ENCODE data around the gene CAMTA1. TPM values are rescaled to one million over a fixed set of nuclear protein-coding genes. Genes with fewer than 3 reads are reported as not detected.
"Not testable (repeated sequence)": the region's sequence is repeated elsewhere in the genome, so short reads cannot be mapped to it uniquely, and the experiment has no call there.

The CAMTA1 gene
- total RNA-seq, 4 donors from 2014 or later: 86.3 to 170 (median 132) TPM

DNA sequence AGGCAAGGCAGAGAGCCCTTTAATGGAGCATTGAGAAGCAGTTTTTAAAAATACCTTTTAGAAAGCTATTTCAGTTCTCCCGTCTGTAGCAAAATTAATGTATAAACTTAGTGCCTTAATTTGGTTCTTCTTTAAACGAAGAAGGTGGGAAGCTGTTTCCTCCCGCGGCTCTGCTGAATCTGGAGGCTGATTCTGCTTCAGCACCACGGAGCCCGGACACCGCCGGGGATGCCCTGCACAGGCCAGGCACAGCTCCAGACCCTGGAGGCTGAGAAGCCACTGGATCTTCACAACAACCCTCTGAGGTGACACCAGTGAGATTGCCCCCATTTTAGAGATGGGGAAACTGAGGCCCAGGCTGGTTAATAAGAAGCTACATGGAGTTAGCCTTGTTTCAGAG is 810.1 kb downstream of the CAMTA1 start:
- Histone ChIP-seq H3K4me1 (no peaks in the 10 kb centered on the region), H3K4me3 (no peak overlapping the region), H3K27ac (no peak overlapping the region), H3K27me3 (no peaks in the 10 kb centered on the region), H3K36me3 (no peaks in the 10 kb centered on the region), H3K9me3 (peaks cover 0 to 4% (median 0%) of the 10 kb centered on the region in 3 donors)
- WGBS, 2 donors (ENCODE audit: low coverage in 1 of 2): 41 to 72% methylated on average over 4 to 6 of the region's 8 CpGs
- no peak for ATAC-seq
- no peak for TF ChIP-seq POLR2A (IDR thresholded peaks at IDR 0.05)

DNA sequence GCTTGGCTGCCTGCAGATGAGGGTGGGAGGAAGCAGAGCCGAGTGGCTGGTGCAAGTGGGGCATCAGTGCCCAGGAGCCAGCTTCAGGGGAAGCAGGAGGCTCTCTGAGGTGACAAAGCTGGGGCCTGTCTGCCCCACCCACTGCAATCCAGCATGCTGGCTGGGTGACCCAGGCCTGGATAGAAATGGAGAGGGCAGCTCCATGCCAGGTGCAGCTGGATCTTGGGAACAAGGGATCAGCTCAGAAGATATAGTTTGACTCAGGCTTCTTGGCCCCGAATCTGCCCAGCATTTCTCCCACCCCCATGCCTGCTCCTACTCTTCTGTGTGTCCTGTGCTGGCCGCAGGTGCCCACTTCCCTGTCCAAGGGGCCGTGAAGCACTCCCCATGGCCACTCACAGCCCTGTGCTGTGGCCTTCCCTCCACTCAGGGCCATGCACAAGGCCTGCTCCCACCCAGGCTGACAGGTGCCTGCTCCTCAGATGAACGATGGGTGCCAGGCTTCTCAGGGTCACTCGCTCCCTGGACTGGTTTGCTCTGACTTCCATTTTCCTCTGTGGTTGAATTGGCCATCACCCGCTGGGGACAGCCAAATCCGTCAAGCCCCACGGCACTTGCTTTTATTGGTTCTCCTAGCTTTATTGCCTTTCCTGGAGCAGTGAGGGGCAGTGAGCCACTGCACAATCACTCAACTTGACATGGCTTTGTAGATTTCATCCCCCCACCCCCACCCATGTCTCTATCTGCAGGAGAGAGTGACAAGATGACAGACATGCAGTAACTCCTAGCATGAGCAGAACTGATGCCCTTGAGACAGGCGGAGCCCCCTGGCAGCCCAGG is 811.1 kb downstream of the CAMTA1 start:
- H3K9me3 ChIP-seq: peaks cover 0 to 4% (median 0%) of the 10 kb centered on the region in 3 donors
- no peaks in the 10 kb centered on the region for H3K36me3 ChIP-seq
- no peaks in the 10 kb centered on the region for H3K4me1 ChIP-seq
- TF ChIP-seq, protein P1, sequence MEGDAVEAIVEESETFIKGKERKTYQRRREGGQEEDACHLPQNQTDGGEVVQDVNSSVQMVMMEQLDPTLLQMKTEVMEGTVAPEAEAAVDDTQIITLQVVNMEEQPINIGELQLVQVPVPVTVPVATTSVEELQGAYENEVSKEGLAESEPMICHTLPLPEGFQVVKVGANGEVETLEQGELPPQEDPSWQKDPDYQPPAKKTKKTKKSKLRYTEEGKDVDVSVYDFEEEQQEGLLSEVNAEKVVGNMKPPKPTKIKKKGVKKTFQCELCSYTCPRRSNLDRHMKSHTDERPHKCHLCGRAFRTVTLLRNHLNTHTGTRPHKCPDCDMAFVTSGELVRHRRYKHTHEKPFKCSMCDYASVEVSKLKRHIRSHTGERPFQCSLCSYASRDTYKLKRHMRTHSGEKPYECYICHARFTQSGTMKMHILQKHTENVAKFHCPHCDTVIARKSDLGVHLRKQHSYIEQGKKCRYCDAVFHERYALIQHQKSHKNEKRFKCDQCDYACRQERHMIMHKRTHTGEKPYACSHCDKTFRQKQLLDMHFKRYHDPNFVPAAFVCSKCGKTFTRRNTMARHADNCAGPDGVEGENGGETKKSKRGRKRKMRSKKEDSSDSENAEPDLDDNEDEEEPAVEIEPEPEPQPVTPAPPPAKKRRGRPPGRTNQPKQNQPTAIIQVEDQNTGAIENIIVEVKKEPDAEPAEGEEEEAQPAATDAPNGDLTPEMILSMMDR (IDR thresholded peaks at IDR 0.05): no peak
- TF ChIP-seq POLR2A (IDR thresholded peaks at IDR 0.05) (no peak), POLR2AphosphoS5 (IDR thresholded peaks at IDR 0.05) (no peak), EP300 (IDR thresholded peaks at IDR 0.05) (no peak)
- H3K4me3 ChIP-seq: no peak overlapping the region
- ATAC-seq: no peak
- no peak overlapping the region for H3K27ac ChIP-seq
- WGBS, 2 donors (ENCODE audit: low coverage in 1 of 2): 54% methylated on average over 2 of the region's 10 CpGs; no CpG with 5 or more reads in 1 of the 2 donors
- no peaks in the 10 kb centered on the region for H3K27me3 ChIP-seq

DNA sequence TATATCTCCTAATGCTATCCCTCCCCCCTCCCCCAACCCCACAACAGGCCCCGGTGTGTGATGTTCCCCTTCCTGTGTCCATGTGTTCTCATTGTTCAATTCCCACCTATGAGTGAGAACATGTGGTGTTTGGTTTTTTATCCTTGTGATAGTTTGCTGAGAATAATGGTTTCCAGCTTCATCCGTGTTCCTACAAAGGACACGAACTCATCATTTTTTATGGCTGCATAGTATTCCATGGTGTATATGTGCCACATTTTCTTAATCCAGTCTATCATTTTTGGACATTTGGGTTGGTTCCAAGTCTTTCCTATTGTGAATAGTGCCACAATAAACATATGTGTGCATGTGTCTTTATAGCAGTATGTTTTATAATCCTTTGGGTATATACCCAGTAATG is 812.8 kb downstream of the CAMTA1 start:
- H3K27me3 ChIP-seq, ATAC-seq, H3K4me1 ChIP-seq, H3K4me3 ChIP-seq, H3K36me3 ChIP-seq, H3K27ac ChIP-seq, H3K9me3 ChIP-seq: not testable (repeated sequence)
- WGBS, 2 donors (ENCODE audit: low coverage in 1 of 2): 71 to 82% methylated on average over 2 of the region's 3 CpGs

DNA sequence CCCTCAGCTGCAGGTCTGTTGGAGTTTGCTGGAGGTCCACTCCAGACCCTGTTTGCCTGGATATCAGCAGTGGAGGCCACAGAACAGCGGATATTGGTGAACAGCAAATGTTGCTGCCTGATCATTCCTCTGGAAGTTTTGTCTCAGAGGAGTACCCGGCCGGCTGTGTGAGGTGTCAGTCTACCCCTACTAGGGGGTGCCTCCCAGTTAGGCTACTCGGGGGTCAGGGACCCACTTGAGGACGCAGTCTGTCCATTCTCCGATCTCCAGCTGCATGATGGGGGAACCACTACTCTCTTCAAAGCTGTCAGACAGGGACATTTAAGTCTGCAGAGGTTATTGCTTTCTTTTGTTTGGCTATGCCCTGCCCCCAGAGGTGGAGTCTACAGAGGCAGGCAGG is 819.7 kb downstream of the CAMTA1 start:
- H3K27ac ChIP-seq, H3K36me3 ChIP-seq: not testable (repeated sequence)
- WGBS, 2 donors (ENCODE audit: low coverage in 1 of 2): 86% methylated on average over 1 of the region's 6 CpGs; no CpG with 5 or more reads in 1 of the 2 donors

DNA sequence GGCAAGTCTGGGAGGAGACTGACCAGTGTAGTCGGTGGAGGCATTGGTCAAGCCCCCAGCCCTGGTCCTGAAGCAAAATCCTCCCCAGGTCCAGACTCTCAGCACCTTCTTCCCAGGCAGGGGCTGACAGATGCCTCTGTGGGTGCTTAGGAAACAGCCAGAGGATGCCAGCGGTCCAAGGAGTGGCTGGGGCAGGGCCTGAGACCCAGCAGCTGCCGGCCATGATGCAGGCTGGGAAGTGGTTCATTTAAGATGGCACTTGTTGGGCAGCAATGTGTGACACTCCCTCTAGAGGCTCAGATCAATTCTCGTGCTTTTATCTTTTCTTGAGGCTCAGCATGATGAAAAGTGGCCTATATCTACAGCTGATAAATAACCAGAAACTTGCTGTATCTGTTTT is 820.8 kb downstream of the CAMTA1 start:
- ATAC-seq: no peak
- H3K9me3 ChIP-seq: no peaks in the 10 kb centered on the region
- TF ChIP-seq EP300 (IDR thresholded peaks at IDR 0.05) (no peak), POLR2A (IDR thresholded peaks at IDR 0.05) (no peak), POLR2AphosphoS5 (IDR thresholded peaks at IDR 0.05) (no peak)
- TF ChIP-seq, protein P1 (IDR thresholded peaks at IDR 0.05): no peak
- H3K4me3 ChIP-seq: no peak overlapping the region
- 71 to 77% methylated on average over 1 to 3 of the region's 4 CpGs for WGBS, 2 donors (ENCODE audit: low coverage in 1 of 2)
- no peak overlapping the region for H3K27ac ChIP-seq
- H3K27me3 ChIP-seq: peaks cover 36% of the 10 kb centered on the region
- no peaks in the 10 kb centered on the region for H3K4me1 ChIP-seq
- no peaks in the 10 kb centered on the region for H3K36me3 ChIP-seq

More for the DNA sequence above, 819.7 kb downstream of the CAMTA1 start:
- H3K4me3 ChIP-seq, H3K4me1 ChIP-seq, H3K9me3 ChIP-seq, ATAC-seq: not testable (repeated sequence)
- peaks cover 27% of the 10 kb centered on the region for H3K27me3 ChIP-seq

DNA sequence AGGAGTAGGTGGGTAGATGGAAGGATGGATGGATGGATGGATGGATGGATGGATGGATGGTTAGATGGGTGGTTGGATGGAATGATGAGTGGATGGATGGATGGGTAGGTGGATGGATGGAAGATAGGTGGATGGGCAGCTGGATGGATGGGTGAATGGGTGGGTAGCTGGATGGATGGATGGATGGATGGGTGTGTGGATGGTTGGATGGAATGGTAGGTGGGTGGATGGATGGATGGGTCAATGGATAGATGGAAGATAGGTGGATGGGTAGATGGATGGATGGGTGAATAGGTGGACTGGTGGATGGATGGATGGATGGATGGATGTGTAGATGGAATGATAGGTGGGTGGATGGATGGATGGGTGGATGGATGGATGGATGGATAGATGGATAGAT is 821.8 kb downstream of the CAMTA1 start:
- peaks cover 0 to 5% (median 0%) of the 10 kb centered on the region in 3 donors for H3K9me3 ChIP-seq
- ATAC-seq: no peak
- H3K4me1 ChIP-seq: no peaks in the 10 kb centered on the region
- no peak overlapping the region for H3K27ac ChIP-seq
- peaks cover 44% of the 10 kb centered on the region for H3K27me3 ChIP-seq
- TF ChIP-seq EP300 (IDR thresholded peaks at IDR 0.05) (no peak), POLR2A (IDR thresholded peaks at IDR 0.05) (no peak), POLR2AphosphoS5 (IDR thresholded peaks at IDR 0.05) (no peak)
- TF ChIP-seq, protein P1 (IDR thresholded peaks at IDR 0.05): no peak
- H3K36me3 ChIP-seq: no peaks in the 10 kb centered on the region
- no peak overlapping the region for H3K4me3 ChIP-seq
